ENCODE measurements around the gene LGALS1. TPM values are rescaled to one million over a fixed set of nuclear protein-coding genes. Genes with fewer than 3 reads are reported as not detected.
A peak's percentile ranks its signal among the peaks of the same experiment; 100 is the strongest.

The LGALS1 gene
- total and polyA plus RNA-seq, 9 of the 15 experiments (the other 6 are each of a cell fraction or from before 2014, with no cell fraction given) = 160 to 800 (median 330) TPM

DNA sequence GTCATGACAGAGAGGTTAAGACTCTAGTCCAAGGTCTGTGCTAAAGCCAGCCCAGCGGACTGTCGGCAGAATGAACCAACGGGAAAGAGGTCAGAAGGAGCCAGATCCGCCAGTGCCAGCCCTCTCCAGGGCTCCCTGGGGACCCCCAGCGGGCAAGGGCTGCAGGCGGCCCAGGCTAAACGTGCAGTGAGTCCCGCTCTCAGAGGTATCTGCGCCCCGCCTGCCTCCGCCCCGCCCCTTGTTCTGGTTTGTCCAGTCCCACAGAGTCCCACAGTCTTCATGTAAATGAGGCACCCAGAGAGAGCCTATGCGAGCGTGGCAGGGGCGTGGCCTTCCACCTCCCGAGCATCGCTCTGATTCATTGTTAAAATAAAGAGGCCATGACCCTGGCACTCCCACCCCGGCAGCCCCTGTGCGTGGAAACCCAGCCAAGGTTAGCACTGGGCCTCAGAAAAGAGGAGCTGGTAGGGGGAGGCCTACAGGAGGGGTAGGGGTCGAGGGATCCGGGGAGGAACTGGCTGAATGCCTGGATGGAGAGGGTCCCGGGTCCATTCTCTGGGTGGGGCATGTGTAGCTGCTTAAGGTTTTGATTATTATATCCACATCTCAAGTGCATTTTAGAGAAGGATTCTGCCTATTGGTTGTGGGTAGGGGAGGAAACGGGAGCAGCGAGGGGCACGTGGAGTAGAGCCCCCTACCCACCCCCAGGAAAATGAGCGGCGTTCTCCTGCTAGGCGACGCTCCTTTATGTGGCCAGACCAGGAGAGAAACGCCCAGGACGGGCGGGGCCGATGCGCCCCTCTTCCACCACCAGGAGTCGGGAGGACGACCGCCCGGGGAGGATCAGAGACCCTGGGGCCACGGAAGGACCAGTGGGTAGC is 21.5 kb downstream of the LGALS1 start, which contains the start of gene TRIOBP (continued):
- TF ChIP-seq SIX5 (IDR thresholded peaks at IDR 0.05; ENCODE audit: borderline replicate concordance in 1 of 2, insufficient read depth in 1 of 2, low read depth in 1 of 2, low read length in 2 of 2) (no peak), POLR2AphosphoS2 (IDR thresholded peaks at IDR 0.05; ENCODE audit: low read length) (0 out of 2 replicates have a peak, but pooled peaks have one; percentile 49), CTBP1 (IDR thresholded peaks at IDR 0.05; ENCODE audit: borderline replicate concordance) (0 out of 2 replicates have a peak, but pooled peaks have one; percentile 34), ZNF589 (CRISPR knock-in tag; IDR thresholded peaks at IDR 0.05; ENCODE audit: low read depth) (no peak), ZNF239 (CRISPR knock-in tag; IDR thresholded peaks at IDR 0.05) (no peak), BHLHE40 (IDR thresholded peaks at IDR 0.05; ENCODE audit: low read length) (peak; percentile 81), TARDBP (IDR thresholded peaks at IDR 0.05) (no peak), ERF (CRISPR knock-in tag; IDR thresholded peaks at IDR 0.05) (no peak), CSDE1 (IDR thresholded peaks at IDR 0.05) (no peak), POLR2G (IDR thresholded peaks at IDR 0.05; ENCODE audit: low read depth, low read length) (peak; percentile 1; the same call in 1 of the 2 replicates), RCOR1 (IDR thresholded peaks at IDR 0.05; ENCODE audit: borderline replicate concordance in 1 of 2, low read depth in 2 of 2, low read length in 2 of 2) (peak in 1 of 2 experiments; percentile 68; a peak in 2 of 4 replicates)
- TF ChIP-seq, protein P1, sequence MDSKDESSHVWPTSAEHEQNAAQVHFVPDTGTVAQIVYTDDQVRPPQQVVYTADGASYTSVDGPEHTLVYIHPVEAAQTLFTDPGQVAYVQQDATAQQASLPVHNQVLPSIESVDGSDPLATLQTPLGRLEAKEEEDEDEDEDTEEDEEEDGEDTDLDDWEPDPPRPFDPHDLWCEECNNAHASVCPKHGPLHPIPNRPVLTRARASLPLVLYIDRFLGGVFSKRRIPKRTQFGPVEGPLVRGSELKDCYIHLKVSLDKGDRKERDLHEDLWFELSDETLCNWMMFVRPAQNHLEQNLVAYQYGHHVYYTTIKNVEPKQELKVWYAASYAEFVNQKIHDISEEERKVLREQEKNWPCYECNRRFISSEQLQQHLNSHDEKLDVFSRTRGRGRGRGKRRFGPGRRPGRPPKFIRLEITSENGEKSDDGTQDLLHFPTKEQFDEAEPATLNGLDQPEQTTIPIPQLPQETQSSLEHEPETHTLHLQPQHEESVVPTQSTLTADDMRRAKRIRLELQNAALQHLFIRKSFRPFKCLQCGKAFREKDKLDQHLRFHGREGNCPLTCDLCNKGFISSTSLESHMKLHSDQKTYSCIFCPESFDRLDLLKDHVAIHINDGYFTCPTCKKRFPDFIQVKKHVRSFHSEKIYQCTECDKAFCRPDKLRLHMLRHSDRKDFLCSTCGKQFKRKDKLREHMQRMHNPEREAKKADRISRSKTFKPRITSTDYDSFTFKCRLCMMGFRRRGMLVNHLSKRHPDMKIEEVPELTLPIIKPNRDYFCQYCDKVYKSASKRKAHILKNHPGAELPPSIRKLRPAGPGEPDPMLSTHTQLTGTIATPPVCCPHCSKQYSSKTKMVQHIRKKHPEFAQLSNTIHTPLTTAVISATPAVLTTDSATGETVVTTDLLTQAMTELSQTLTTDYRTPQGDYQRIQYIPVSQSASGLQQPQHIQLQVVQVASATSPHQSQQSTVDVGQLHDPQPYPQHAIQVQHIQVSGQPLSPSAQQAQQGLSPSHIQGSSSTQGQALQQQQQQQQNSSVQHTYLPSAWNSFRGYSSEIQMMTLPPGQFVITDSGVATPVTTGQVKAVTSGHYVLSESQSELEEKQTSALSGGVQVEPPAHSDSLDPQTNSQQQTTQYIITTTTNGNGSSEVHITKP (IDR thresholded peaks at IDR 0.05; ENCODE audit: partially characterized antibody) = peak; percentile 9
- TF ChIP-seq, protein P2, sequence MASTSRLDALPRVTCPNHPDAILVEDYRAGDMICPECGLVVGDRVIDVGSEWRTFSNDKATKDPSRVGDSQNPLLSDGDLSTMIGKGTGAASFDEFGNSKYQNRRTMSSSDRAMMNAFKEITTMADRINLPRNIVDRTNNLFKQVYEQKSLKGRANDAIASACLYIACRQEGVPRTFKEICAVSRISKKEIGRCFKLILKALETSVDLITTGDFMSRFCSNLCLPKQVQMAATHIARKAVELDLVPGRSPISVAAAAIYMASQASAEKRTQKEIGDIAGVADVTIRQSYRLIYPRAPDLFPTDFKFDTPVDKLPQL (IDR thresholded peaks at IDR 0.05; ENCODE audit: extremely low read depth, insufficient read length) = no peak

Measured in K562 (cell line).